Cardiac septum (tissue), 1 donor: Measurements from ENCODE around the gene PGAM2. TPM values are rescaled to one million over a fixed set of nuclear protein-coding genes. Genes with fewer than 3 reads are reported as not detected.
"Not testable (repeated sequence)": the region's sequence is repeated elsewhere in the genome, so short reads cannot be mapped to it uniquely, and the experiment has no call there.

Experiments
- DNase-seq: peaks from one replicate; pipeline ENCODE4 v3.0.0-alpha.2; 2020; ENCODE audit warnings: low spot score
- intact Hi-C: fragments of 100-400 bp; cut with DNase I; formaldehyde crosslinking; loops from one replicate; pipeline ENCODE4 v1.14.0; 2022
- total RNA-seq: library from RNA; stranded (reverse); fragmentation: NEBNext Ultra II Directional; extraction: Animal tissue kit (Norgen Biotek cat#: 25700); gene quantifications from one replicate; pipeline ENCODE4 v1.2.1, GENCODE V29; 2021
- donor health status: DM: no; HTN: no; CAD: no.

PGAM2 gene
- total RNA-seq, 1 donor from 2014 or later = 322 TPM

DNA sequence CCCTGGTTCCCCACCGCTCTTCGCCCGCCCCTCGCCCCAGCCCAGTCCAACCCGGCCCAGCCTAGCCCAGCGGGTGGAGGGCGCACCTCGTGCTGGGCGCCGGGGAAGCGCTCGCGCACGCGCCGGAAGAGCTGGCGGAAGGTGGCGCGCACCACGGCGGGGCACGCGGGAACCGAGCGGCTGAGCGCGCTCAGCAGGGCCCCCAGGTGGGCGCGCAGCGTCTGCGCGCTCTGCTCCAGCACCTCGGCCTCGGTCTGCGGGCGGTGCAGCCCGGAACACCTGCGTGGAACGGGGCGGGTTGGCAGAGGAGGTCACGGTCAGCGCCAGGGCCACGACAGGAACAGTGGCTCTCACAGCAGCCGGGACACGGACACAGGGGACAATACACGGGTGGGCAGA lies 24.9 kb downstream of the PGAM2 start:
- intact Hi-C loops, DNase-seq: not testable (repeated sequence)

DNA sequence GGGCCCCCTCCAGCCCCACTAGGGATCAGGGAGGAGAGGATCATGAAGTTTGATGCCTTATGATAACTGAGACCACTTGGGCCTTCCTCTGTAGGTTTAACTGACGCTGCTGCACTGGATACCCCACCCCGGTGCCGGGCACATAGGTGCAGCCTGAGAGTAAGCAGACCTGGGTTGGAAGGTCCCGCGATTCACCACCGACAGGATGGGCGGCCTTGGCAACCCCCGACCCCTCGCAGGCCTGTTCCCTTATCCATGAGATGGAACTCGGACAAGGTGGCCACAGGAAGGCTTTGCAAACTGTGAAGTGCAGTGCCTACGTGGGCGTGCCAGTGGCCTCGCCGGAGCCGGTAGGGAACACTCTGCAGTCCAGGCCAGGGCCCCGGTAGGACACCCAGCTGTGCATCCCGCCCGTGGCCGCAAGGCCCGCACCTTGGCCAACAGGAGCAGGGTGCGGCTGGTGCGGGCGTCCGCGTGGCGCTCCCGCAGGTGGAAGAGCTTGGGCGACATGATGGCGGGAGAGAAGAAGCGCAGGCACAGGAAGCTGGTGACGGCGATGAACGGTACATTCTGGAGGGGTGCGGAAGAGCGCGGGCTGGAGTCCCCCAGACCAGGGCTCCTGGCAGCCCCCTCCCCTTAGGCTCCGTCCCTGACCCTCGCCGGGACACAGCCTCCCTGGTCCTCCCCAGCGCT lies 25.4 kb downstream of the PGAM2 start:
- intact Hi-C loops, DNase-seq: not testable (repeated sequence)

- DNase-seq = peak; percentile 97
- intact Hi-C loops = not testable (repeated sequence)
These were observed 26.3 kb downstream of the PGAM2 start for GRCh38 chr7:44038961-44039558.

GRCh38 chr7:44038553-44038952 lies 26.8 kb downstream of the PGAM2 start:
- DNase-seq, intact Hi-C loops: not testable (repeated sequence)

DNA sequence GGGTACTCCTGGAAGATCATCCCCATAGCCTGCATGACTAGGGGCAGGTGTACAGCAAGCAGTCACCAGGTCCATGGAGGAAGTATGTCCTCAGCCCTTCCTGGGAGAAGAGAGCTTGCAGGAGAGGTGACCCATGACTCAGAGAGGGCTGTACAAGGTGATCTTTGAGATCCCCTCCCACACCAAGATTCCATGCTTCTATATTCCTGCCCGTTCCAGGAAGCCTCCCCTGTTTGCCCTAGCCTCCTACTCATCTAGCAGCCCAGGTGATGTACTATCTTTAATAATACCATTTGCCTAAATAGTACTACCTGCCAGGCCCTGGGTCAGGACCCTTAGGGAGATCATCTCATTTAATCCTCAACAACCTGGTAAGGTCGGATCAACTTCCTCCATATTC lies 27.4 kb downstream of the PGAM2 start:
- intact Hi-C loops = not testable (repeated sequence)
- peak; percentile 62 for DNase-seq

DNA sequence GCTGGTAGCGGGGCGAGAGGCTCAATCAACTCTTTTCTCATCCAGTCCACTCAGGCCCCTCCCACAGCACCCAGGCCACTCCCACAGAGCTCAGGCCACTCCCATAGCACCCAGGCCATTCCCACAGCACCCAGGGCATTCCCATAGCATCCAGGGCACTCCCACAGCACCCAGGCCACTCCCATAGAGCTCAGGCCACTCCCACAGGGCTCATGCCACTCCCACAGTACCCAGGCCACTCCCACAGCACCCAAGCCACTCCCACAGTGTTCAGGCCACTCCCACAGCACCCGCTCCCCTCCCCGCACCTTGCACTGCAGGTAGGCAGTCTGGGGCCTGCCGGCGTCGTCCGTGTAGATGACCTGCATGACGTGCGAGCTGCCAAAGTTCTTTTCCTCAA lies 29.0 kb downstream of the PGAM2 start:
- DNase-seq = peak; percentile 49
- intact Hi-C loops = not testable (repeated sequence)

GRCh38 chr7:44033971-44034844 lies 31.2 kb downstream of the PGAM2 start:
- DNase-seq, intact Hi-C loops: not testable (repeated sequence)

DNA sequence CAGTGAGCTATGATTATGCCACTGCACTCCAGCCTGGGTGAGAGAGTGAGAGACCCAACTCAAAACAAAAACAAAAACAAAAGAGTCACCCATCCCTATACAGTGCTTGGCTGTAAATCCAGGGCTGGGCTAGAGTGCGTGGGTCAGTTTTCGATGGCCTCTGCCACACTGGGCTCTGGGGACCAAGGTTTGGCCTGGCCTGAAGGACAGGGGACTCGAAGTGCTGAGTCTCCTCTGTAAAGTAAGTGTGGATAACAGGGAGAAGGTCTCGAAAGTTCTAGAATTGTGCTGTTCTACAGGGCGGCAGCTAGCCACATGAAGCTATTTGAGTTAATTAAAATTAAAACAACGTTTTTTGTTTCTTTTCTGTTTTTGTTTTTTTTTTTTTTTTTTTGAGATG lies 33.3 kb downstream of the PGAM2 start:
- intact Hi-C loops = not testable (repeated sequence)
- DNase-seq = peak; percentile 68

DNA sequence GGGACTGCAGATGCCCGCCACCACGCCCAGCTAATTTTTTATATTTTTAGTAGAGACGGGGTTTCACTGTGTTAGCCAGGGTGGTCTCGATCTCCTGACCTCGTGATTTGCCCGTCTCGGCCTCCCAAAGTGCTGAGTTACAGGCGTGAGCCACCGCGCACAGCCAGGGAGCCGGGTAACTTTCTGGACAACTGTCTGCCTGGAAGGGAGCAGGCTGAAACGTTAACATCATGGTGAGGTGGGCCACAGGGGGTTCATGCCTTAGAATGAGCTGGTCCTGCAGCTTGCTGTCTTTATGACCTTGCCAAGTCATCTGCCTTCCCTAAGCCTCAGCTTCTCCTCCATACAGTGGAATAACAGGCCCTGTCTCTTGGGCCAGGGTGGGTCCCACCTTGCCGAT lies 34.0 kb downstream of the PGAM2 start:
- intact Hi-C loops = not testable (repeated sequence)
- DNase-seq = peak; percentile 20

DNA sequence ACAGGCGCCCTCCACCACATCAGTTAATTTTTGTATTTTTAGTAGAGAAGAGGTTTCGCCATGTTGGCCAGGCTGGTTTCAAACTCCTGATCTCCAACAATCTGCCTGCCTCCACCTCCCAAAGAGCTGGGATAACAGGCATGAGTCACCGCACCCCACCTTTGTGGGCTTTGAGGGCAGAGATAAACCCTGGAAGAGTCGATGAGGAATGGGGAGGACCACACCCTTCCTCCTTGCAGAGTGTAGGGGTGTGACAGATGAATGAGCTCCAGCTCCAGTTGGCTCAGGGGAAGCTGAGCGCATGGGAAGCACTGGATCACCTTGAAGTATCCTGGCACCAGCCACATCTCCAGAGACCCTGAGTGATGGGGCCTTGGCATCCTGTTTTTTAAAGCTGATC lies 35.3 kb downstream of the PGAM2 start:
- intact Hi-C loops = not testable (repeated sequence)

GRCh38 chr7:44029433-44029832 lies 35.9 kb downstream of the PGAM2 start:
- DNase-seq, intact Hi-C loops: not testable (repeated sequence)

More for the DNA sequence above, 35.3 kb downstream of the PGAM2 start:
- not testable (repeated sequence) for DNase-seq

DNA sequence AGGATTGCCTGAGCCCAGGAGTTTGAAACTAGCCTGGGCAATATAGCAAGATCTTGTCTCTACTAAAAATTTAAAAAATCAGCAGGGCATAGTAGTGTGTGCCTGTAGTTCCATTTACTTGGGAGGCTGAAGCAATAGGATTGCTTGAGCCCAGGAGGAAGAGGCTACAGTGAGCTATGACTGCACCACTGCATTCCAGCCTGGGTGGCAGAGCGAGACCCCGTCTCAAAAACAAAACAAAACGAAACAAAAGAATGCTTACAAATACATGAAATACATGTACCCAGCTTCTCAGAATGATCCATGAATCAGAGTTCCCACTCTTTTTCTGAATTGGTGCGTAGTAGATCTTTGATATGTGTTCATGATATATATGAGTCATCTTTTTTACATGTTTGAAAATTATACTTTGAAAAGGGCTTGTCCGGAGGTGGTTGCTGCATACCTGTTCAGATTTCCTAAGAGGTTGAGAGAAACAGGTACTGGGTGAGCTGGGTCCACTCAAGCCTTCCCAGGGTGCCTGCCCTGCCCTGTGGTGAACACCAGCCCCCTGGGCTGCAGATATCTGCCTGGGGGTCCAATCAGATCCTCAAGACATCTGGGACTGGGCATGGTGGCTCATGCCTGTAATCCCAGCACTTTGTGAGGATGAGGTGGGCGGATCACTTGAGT lies 42.4 kb downstream of the PGAM2 start:
- intact Hi-C loops = loop anchor here (5.0 kb wide), 1 partner anchor 174 kb away; no protein-coding TSS in a partner anchor
- DNase-seq = not testable (repeated sequence)

DNA sequence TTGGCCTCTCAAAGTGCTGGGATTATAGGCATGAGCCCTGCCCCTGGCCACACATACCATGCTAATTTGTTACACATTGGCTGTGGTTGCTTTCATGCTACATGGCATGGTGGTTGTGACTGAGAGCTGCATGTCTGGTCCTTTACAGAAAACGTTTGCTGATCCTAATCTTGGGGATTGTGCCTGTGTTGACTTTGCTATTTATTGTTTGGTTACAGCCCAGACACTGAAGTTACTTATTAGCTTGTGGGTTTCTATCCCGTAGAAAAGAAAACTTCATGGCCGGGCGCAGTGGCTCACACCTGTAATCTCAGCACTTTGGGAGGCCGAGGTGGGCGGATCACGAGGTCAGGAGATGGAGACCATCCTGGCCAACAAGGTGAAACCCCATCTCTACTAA lies 43.3 kb downstream of the PGAM2 start:
- not testable (repeated sequence) for DNase-seq
- intact Hi-C loops = loop anchor here (5.0 kb wide), 1 partner anchor 175 kb away; no protein-coding TSS in a partner anchor

DNA sequence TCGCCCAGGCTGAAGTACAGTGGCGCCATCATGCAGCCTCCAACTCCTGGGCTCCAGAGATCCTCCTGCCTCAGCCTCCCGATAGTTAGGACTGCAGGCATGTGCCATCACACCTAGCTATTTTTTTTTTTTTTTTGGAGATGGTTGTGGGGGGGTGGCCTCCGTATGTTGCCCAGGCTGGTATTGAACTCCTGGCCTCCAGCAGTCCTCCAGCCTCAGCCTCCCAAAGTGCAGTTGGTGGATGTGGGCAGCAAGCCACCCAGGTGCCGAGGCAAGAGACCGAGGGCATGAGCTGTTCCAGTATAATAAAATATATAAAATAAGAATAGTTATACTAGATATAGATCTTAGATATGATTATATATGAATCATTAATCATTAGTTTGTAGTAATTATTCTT lies 45.5 kb downstream of the PGAM2 start:
- intact Hi-C loops = loop anchor here (5.0 kb wide), 1 partner anchor 177 kb away; no protein-coding TSS in a partner anchor
- DNase-seq = not testable (repeated sequence)

DNA sequence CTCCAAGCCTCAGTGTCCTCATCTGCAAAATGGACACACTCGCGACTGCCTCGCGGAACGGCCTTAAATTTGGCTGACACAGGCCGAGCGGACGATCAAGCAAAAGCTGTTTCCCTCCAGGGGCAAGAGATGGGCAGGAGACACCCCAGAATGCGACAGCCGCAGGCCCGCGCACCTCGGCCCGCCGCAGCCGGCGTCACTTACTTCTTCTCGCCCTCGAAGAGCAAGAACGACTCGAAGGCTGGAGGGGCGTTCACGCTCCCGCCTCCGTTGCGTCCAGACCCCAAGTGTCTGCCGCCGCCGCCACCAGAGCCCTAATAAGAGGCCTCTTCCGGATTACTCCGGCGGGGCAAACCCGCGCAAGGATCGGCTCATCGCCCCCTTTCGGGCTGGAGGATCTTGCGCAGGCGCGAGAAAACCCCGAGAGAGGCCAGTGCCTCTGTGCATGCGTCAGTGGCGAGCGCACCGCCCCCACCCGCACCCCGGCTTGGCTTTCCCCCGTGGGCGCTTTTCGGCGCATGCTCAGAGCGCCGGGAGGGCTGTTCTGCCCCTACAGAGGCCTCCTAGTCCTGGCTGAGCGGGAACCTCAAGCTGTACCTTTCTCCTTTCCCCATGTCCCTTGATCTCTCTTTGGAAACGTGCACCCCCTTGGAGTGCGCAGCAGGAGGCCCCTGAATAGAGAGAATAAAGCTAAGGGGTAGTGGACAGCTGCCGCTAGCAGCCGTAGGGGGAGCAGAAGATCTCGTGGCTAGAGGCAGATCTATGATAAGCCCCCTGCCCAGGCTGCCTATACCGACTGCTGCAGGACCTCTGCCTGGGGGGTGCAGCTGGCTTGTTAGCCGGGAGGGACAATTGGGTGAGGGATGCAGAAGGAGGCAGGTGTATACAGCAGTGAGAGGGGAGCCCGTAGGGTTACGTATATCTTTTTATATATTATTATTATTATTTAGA lies 46.2 kb downstream of the PGAM2 start:
- peak; percentile 99 for DNase-seq
- intact Hi-C loops = not testable (repeated sequence)

DNA sequence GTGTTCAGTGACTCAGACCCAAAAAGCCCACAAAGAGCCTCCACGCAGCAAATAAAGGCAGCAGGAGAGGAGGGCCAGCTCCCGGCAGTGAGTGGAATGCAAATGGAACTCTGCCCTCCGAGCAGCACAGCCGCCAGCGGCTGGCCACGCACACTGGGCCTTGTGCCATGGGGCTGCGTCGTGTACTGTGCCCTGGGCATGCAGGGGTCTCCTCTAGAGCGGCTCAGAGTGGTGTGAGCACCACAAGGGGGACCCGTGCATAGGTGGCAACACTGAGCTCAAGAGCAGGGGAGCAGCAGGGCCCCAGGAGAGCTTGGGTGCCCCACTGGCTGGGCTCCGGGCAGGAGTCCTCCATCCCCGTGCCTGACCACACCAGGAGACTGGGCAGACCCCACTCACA lies 50.3 kb downstream of the PGAM2 start:
- intact Hi-C loops, DNase-seq: not testable (repeated sequence)
